Stimulated activated naive CD4-positive, alpha-beta T cell treated with Interleukin-2 at 50 U/mL for 16 hours (primary cell): ENCODE measurements around the gene NOC2L.
"Not testable (repeated sequence)": the region's sequence is repeated elsewhere in the genome, so short reads cannot be mapped to it uniquely, and the experiment has no call there.

Source experiments
- DNase-seq: peaks from one replicate; lab custom pipeline; 2025; lab: John Stamatoyannopoulos, UW

NOC2L gene

DNA sequence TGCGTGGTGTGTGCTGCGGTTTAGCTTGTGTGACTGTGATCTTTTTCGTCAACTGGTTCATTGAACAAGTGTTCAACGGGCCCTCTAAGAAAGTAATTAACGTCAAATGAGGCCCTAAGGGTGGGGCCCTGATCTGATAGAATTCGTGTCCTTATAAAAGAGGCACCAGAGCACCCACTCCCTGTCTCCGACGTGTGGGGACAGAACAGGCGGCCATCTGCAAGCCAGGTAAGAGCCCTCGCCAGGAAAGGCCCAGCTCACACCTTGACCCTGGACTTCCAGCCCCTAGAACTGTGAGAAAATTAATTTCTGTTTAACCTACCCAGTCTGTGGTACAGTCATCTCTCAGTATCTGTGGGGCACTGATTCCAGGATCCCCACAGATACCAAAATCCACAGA lies 55.8 kb downstream of the NOC2L start:
- DNase-seq: no peak

DNA sequence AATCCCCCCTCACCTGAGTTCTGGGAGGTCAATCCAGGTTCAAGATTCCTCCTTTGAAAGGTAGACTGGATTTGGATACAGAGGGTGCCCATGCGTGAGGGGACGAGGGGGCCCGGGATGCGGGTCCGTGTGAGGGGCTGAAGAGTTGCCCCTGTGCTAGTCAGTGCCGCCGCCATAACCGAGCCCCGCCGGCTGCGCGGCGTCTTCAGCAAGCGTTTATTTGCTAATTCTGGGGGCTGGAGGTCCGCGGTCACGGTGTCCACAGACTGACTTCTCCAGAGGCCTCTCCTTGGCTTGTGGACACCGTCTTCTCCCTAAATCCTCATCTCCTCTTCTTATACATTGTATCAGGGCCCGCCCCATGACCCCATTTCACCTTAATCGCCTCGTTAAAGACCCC lies 56.3 kb downstream of the NOC2L start:
- DNase-seq: no peak

DNA sequence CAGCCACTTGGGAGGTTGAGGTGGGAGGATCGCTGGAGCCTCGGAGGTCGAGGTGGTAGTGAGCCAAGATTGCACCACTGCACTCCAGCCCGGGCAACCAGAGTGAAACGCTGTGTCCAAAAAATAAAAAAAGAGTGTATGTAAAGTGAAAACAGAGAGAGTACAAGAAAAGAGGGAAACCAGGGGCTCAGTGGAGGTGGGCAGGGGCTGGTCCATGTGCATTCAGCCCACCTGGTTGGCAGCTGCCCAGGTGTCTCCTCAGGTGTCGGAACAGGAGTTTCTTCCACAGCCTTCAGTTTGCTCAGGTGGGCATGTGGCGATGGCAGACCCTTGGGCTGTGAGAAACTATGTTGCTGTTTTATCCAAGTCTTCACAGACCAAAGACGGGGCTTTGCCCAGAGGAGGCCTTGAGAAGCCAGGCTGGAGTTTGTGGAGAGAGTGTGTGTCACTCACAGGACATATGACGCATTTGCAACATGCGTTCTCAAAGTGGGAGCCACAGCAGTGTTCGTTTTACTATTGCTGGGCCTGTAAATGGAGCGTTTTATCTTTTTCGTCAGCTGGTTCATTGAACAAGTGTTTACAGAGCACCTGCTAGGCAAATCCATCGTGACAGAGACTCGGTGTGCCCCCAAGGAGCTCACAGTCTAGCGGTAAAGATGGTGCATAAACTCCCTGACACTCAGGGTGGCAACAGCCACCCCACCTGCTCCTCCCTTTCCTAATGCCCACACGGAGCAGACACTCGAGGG lies 57.8 kb downstream of the NOC2L start:
- DNase-seq: no peak

DNA sequence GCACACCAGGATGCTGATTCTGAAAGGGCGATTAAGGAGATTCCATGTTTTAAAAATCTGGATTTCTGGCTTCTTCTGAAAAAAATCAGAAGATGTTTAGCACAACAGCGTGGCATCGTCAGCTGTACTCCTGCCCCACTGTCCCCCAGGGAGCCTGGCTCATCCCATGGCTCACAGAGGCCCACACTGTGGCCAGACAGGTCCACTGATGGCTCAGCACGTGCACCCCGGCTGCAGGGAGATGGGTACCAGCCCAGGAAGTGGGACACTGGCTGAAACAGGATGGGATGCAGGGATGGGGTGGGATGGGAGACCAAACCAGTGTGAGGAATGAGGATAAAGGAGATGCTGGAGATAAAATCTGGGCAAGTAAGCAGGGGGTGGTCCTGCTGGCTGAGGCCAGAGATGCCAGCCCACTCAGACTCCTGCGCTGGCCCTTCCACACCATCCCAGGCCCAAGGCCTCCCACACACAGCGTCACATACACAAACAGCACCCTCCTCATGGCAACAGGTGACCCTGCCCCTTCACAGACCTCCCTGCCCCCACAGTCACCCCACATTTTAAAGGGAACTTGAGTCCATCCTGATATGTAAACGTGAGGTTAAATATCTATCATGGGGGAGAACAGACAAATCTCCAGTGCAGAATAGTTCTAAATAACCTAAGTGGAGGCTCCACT lies 59.3 kb downstream of the NOC2L start:
- DNase-seq: no peak

DNA sequence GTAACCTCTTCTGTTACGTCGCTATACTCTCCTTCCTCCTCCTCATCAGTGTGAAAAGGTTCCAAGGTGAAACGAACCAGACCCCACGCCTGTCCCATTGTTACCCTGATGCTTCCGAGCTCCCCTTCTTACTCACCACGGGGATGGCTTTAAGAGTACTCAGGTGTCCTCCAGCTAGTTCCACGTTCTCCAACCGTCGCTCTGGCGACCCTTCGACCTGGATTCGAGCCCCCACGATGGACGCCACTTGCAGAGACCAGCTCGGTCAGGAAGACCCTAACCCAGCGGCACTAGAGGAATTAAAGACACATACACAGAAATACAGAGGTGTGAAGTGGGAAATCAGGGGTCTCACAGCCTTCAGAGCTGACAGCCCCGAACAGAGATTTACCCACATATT lies 61.1 kb downstream of the NOC2L start:
- DNase-seq: not testable (repeated sequence)

DNA sequence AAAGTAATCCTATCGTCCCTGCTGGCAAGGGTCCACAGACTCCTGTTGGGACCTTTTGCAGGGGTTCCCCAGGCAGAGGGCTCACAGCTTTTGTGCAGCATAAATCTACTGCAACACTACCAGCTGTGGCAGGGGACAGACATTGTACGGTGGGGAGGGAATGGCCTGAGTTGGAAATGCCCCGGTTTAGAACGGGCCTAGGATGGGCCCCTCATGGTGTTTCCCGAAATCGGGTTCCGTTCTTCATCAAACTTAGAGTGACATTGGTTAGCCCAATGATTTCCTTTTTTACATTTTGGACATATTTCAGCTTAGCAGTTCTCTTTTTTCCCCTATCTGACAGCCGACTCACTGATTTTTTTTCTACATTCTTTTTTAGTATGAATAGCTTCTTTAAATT lies 61.8 kb downstream of the NOC2L start:
- no peak for DNase-seq
